SU-DHL-6 (cell line): ENCODE data around the gene ITGB4.

ENCODE experiments used
- EZH2phosphoT487 ChIP-seq: fragments of 200-600 bp; sonication (generic), shearing (Covaris generic); conservative IDR thresholded peaks from 2 replicates; pipeline ENCODE4 v1.6.1; 2018; ENCODE audit warnings: mild to moderate bottlenecking, antibody characterized with exemption, low read length, moderate library complexity, mixed read lengths
- TF ChIP-seq, protein P1 (sequence below): fragments of 200-600 bp; sonication (generic); IDR thresholded peaks from one replicate; pipeline ENCODE4 v1.5.1; 2017; ENCODE audit warnings: antibody characterized with exemption, mild to moderate bottlenecking, low read length, moderate library complexity; ENCODE audit not compliant: insufficient read depth, poor library complexity, severe bottlenecking

DNA sequence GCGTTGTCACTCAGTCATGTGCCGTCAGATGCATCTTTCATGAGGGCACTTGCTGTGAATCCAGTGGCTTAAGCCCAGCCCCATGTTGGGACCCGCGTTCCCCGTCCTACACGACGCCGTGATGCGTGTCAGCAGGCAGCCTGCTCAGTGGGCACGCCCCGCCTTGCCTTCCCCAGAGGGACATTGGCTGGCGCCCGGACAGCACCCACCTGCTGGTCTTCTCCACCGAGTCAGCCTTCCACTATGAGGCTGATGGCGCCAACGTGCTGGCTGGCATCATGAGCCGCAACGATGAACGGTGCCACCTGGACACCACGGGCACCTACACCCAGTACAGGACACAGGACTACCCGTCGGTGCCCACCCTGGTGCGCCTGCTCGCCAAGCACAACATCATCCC, 8.8 kb downstream of the ITGB4 start:
- TF ChIP-seq EZH2phosphoT487: no peak
- TF ChIP-seq, protein P1, sequence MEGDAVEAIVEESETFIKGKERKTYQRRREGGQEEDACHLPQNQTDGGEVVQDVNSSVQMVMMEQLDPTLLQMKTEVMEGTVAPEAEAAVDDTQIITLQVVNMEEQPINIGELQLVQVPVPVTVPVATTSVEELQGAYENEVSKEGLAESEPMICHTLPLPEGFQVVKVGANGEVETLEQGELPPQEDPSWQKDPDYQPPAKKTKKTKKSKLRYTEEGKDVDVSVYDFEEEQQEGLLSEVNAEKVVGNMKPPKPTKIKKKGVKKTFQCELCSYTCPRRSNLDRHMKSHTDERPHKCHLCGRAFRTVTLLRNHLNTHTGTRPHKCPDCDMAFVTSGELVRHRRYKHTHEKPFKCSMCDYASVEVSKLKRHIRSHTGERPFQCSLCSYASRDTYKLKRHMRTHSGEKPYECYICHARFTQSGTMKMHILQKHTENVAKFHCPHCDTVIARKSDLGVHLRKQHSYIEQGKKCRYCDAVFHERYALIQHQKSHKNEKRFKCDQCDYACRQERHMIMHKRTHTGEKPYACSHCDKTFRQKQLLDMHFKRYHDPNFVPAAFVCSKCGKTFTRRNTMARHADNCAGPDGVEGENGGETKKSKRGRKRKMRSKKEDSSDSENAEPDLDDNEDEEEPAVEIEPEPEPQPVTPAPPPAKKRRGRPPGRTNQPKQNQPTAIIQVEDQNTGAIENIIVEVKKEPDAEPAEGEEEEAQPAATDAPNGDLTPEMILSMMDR: no peak
